ENCODE data around the gene ADGRG4.

Gene ADGRG4

DNA sequence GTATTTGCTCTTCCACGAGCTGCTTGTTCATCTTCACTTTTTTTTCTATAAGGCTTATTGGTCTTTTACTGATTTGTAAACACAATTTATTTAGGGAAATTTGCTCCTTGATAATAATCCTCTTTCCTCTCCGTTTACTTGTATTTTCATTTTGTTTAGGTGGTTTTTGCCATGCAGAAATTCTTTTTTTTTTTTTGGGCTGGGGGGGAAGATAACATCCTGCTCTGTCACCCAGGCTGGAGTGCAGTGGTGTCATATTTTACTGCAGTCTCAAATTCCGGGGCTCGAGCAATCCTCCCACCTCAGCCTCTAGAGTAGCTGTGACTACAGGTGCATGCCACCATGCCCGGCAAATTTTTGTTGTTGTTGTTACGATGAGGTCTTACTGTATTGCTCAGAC is 155.4 kb downstream of the ADGRG4 start:
- no peak for DNase-seq (ENCODE audit: low read depth in 2 of 2)

DNA sequence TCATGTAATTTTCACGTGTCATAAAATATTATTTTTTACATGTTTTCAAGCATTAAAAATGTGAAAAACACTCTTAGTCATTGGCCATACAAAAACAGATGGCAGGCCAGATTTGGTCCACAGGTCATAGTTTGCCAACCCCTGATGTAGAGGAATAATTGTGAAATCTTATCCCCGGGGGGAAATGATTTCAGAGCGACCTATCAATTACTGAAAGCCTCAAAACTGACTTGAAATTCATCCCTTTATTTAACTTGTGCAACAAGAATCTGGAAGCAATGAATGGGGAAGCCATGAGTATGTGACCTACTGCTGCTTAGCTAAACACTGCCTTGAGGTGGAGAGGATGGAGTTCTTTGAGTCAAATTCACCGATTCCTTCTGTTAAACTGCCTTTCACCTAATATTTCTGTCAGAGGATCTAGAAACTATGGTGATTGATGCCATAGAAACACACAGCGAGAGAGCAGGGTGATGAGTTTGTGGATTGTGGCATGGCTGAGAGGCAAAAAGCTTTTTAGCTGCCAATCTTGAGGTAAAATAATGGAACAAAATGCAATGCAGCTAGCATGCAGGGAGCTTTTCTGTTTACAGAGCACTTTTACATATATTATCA is 156.6 kb downstream of the ADGRG4 start:
- DNase-seq (ENCODE audit: low read depth in 2 of 2): no peak

DNA sequence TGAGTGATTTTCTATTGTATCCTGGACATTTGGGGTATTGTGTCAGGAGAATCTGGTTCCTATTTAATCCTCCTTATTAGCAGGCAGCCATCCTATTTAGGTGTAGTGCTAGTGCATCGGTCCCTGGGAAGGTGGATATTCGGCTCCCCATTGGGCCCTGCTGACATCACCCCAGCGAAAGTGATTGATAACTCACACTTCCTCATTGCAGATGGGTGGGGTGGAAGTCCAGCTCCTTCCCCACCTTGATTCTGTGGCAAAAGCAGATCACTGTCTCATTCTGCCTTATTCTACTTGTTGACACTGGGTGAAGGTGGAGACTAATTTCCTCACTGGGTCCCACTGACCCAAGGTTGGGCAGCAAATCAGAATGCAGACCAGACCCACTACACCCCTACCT is 163.8 kb downstream of the ADGRG4 start:
- no peak for DNase-seq (ENCODE audit: low read depth in 2 of 2)
